Activated T-cell treated with anti-CD3 and anti-CD28 coated beads, Interleukin-2, amount 50 U/mL, for 48 hours (primary cell): ENCODE results near the gene DUSP9.
"Not testable (repeated sequence)": the region's sequence is repeated elsewhere in the genome, so short reads cannot be mapped to it uniquely, and the experiment has no call there.

Experiments
- DNase-seq, 2 experiments: peaks; one replicate each; pipeline ENCODE4 v3.0.0-alpha.2; 2020

DUSP9 gene

DNA sequence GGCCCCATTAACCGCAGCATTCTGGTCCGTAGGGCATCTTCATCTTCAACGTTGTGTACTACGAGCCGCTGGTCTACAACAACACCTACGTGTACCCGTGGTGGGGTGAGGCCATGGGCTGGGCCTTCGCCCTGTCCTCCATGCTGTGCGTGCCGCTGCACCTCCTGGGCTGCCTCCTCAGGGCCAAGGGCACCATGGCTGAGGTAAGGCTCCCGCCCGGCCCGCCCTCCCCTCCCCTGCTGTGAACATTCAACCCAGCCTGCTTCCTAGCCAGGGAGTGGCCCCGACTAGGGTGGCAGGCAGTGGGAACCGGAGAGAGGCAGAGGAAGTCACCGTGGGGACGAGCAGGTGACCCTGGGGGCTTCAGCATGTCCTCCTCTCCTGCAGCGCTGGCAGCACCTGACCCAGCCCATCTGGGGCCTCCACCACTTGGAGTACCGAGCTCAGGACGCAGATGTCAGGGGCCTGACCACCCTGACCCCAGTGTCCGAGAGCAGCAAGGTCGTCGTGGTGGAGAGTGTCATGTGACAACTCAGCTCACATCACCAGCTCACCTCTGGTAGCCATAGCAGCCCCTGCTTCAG, 47.8 kb downstream of the DUSP9 start:
- no peak for DNase-seq

DNA sequence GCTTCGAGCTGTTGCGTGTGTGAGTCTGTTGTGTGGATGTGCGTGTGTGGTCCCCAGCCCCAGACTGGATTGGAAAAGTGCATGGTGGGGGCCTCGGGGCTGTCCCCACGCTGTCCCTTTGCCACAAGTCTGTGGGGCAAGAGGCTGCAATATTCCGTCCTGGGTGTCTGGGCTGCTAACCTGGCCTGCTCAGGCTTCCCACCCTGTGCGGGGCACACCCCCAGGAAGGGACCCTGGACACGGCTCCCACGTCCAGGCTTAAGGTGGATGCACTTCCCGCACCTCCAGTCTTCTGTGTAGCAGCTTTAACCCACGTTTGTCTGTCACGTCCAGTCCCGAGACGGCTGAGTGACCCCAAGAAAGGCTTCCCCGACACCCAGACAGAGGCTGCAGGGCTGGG, 49.1 kb downstream of the DUSP9 start:
- no peak for DNase-seq

DNA sequence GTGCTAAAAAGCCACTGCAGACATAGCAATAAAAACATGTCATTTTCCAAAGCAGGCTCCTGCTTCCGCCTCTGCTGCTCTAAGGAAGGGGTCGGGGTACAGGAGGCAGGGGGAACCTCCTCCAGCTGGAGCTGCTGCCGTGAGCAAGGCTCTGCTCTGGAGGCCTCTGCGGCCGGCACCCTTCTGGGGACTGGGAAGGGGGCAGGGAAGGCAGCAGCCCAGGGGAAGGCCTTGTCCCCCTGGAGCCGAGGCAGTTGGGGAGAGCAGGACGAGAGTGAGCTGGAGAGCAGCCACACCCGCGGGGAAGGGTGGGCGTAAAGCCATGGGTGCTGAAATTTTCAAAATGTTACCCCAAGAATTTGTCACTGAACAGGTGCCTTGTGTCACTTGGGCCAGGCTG, 49.5 kb downstream of the DUSP9 start:
- DNase-seq = not testable (repeated sequence)

DNA sequence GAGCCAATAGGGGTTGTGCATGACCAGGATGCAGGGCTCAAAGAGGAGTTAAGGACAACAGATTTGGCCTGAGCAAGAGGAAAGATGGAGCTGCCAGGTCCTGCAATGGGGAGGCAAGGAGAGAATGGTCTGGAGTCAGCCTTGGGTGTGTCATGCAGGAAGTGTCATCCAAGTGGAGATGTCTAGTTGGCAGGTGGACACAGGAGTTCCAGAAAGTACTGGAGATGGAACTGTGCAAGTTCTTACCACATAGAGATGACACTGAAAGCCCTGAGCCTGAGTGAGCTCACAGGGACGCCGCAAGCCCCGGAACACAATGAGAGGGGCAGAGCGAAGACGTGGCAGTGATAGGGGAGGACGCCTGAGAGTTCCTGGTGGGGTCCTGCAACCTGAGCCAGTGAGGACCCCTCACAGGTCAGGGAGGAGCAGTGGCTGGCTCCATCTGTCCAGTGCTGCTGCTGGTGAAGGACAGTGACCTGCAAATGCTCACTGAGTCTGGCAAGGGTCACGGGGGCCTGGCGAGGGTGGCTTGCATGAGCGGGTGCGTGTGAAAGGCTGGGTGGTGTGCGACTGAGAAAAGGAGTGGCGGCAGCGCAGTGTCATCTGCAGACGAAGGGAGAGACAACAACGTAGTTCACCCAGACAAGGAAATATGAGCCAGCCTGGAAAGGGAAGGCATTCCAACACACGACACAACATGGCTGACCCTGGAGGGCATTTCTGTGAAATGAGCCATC, 50.2 kb downstream of the DUSP9 start:
- not testable (repeated sequence) for DNase-seq

DNA sequence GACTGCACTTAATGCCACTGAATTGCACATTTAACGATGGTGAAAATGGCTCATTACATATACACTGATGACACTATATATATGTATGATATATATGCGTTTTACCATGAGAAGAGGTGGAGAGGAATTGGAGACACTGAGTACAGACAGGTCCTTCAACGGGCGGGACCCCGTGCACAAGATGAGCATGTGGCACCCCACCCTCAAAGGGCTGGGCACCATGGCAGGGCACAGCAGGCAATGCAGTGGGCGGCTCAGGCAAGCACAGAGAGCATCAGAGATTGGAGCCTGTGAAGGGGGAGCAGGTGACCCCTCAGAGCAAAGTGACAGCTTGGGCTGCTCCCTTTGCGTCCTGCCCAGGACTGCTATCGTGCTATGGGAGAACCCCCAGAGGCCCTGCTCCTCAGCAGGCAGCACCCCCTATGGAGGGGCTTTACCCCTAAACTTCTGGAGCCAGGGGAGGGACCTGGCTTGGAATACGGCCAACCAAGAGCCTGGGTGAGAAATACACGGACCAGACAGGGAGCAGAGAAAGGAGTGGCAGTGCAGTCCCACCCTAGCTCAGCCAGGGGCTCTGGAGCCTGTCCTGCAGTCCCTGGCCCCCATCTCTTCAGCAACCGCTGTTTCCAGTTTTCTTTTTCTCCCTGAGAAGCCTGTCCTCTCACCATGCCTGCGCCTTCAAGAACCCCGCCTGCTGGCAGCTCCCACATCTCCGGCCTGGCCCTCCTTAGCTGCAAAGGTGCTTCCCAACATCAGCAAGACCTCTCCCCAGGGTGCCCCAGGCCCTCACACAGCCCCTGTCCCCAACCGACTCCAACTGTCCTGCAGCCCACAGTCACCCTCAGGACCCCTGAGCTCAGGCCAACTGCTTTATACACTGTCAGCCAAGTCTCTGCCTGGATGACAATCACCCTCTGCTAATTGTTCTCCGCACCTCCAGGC, 51.2 kb downstream of the DUSP9 start:
- no peak for DNase-seq

DNA sequence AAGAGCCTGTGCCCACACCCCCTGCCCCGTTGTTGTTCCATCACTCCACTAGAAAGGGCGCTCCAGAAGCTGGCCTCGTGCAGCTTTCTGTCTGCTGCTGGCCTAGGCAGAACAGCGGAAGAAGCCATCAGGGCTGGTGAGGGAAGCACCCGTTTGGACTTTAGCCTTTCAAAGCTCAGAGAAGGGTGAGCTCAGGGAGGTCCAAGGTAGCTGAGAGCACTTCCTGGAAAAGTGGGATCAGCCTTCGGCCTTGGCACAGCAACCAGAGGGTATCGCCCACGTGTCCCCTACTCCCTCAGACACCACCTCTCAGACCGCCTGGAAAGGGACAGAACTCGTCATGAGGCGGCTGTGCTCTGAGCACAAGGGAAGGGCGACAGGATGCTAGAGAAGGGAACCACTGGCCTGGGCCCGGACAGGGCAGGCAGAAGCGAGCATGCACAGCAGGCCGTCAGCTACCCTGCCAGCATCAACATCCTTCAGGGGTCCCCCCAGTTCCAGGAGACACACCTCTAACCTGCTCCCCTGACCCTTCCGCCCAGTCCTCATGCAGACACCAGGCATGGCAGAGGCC, 52.3 kb downstream of the DUSP9 start:
- DNase-seq = not testable (repeated sequence)

DNA sequence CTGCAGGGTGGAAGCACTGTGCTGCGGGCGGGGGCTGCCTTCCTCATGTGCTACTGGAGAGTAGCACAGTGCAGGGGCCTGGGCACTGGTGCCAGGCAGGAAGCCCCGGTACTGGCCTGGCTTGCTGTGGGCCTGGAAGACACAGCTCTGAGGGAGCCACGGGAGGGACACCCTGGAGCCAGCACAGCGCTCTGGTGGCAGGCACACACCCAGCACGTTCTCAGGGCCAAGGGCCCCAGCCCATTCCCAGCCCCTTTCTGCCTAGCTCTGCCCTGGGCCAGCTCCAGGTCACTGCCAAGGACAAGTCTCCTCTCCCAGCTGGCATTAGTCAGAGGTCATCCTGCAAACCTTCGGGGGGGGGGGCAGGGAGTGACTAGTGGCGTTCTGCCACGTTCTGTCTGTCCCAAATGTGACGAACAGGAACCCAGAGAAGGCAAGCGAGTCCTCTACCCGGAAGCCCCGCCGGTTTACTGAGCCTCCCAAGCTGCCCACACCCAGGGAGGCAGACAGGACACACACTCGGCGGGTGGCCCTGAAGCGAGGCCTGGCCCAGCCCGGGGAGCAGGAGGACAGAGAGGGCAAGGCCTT, 52.9 kb downstream of the DUSP9 start:
- not testable (repeated sequence) for DNase-seq

DNA sequence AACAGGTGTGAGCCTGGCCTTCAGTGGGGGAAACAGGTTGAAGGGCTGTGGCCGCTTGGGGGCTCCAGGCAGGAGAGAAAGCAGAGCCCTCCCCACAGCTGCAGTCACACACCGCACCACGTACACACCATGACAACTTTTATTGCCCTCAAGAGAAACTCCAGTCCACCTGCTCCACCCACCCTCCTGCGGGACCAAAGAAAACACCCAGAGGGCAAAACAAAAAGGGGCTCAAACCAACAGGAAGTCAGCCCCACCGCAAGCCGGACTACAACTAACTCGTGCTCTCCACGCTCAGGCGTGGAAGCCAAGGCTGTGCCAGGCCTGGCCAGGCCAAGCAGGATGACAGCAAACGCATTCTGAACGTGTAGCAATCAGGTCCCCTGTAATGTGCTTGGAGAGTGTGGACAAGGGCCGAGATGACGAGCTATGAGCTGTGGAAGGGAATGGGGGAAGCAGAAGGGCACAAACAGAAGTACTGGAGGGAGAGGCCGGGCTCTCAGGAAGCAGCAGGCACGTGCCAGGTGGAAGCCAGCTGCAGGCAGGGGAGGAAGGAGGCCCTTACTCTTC, 53.5 kb downstream of the DUSP9 start:
- no peak for DNase-seq
